Measurements from ENCODE around the gene LATS1. TPM values are rescaled to one million over a fixed set of nuclear protein-coding genes. Genes with fewer than 3 reads are reported as not detected.

Gene LATS1
- 10.9 and 18.9 TPM in 2 replicates for total RNA-seq

GRCh38 chr6:149717588-149718458 is at the start of gene LATS1:
Gene LATS1 (minus strand): TSS chr6:149718101. CDS start chr6:149702126, 15,975 bp downstream.

GRCh38 chr6:149749594-149750135 is 31.8 kb upstream of the LATS1 start, which contains the start of gene PCMT1:
Gene PCMT1 (plus strand): TSS chr6:149749741. CDS start chr6:149749902, 161 bp downstream.

GRCh38 chr6:149746147-149746946 is 28.4 kb upstream of the LATS1 start, which contains the start of gene NUP43:
Gene NUP43 (minus strand): TSS chr6:149746529. CDS start chr6:149746495, 34 bp downstream.

GRCh38 chr6:149648148-149649145 is 69.5 kb downstream of the LATS1 start, which contains the start of gene KATNA1:
Gene KATNA1 (minus strand): TSS chr6:149648714. CDS start chr6:149638547, 10,167 bp downstream.

Other genes starting within 250 kb of the LATS1 start
- 0.07 TPM in 1 of 2 replicates, not detected in the other for gene ZC3H12D, start 233.1 kb downstream of the LATS1 start, total RNA-seq
- gene PPIL4, start 172.1 kb downstream of the LATS1 start, total RNA-seq, result 37.9 and 38.3 TPM in 2 replicates
- 45.3 and 47.2 TPM in 2 replicates for gene GINM1, start 151.7 kb downstream of the LATS1 start, total RNA-seq
- gene KATNA1, start 69.4 kb downstream of the LATS1 start, total RNA-seq, result 34.5 and 36.8 TPM in 2 replicates
- gene NUP43, start 28.4 kb upstream of the LATS1 start, total RNA-seq, result 20.5 and 24.8 TPM in 2 replicates
- gene PCMT1, start 31.6 kb upstream of the LATS1 start, total RNA-seq, result 104 and 127 TPM in 2 replicates
- gene LRP11, start 146.3 kb upstream of the LATS1 start, total RNA-seq, result 167 and 205 TPM in 2 replicates
- gene RAET1E, start 180.0 kb upstream of the LATS1 start, total RNA-seq, result 15.0 and 18.5 TPM in 2 replicates
- 23.8 and 65.6 TPM in 2 replicates for gene RAET1G, start 205.0 kb upstream of the LATS1 start, total RNA-seq
- gene ULBP2, start 223.9 kb upstream of the LATS1 start, total RNA-seq, result 8.2 and 10.7 TPM in 2 replicates
- gene ULBP1, start 245.8 kb upstream of the LATS1 start, total RNA-seq, result 2.7 and 9.6 TPM in 2 replicates

Data from nasal cavity respiratory epithelium epithelial cell of viscerocranial mucosa (primary cell).